Neutrophil (primary cell): Measurements from ENCODE around the gene CACNA1C.
A peak's percentile ranks its signal among the peaks of the same experiment; 100 is the strongest.

Experiments used
- H3K27ac ChIP-seq: fragments of 200-600 bp; sonication (generic); 2 replicates; pipeline ENCODE4 v1.5.1; 2016; ENCODE audit warnings: mild to moderate bottlenecking, moderate library complexity
- H3K27me3 ChIP-seq: fragments of 200-600 bp; sonication (generic); 2 replicates; pipeline ENCODE4 v1.6.0; 2016; ENCODE audit warnings: mild to moderate bottlenecking
- H3K36me3 ChIP-seq: fragments of 200-600 bp; sonication (generic); 2 replicates; pipeline ENCODE4 v1.5.1; 2017
- H3K4me1 ChIP-seq, 2 experiments: fragments of 200-600 bp in 1 of 2; sonication (generic) in 1 of 2; 1 replicate in 1 of 2; 2 replicates in 1 of 2; pipeline versions ENCODE4 v1.5.1 to v1.6.1; 2013 to 2016; ENCODE audit warnings: low read depth in 1 of 2, low read length in 1 of 2, mild to moderate bottlenecking in 1 of 2, moderate library complexity in 1 of 2; ENCODE audit not compliant: control insufficient read depth in 1 of 2, insufficient read depth in 1 of 2
- H3K4me3 ChIP-seq, 2 experiments: fragments of 200-600 bp in 1 of 2; sonication (generic) in 1 of 2; 1 replicate in 1 of 2; 2 replicates in 1 of 2; pipeline ENCODE4 v1.5.1; 2013 to 2016; ENCODE audit warnings: low read depth in 1 of 2, low read length in 1 of 2, mild to moderate bottlenecking in 1 of 2, moderate library complexity in 1 of 2
- H3K9me3 ChIP-seq: fragments of 200-600 bp; sonication (generic); 2 replicates; pipeline ENCODE4 v1.5.1; 2016
- CTCF ChIP-seq: fragments of 200-600 bp; sonication (generic); IDR thresholded peaks from 2 replicates; pipeline ENCODE4 v1.5.1; 2016; ENCODE audit warnings: antibody characterized with exemption

Gene CACNA1C

GRCh38 chr12:2390850-2391390, 338.1 kb downstream of the CACNA1C start:
- no peak for TF ChIP-seq CTCF
- H3K9me3 ChIP-seq, result no peaks in the 10 kb centered on the region
- H3K27me3 ChIP-seq, result no peaks in the 10 kb centered on the region

GRCh38 chr12:2391740-2392331, 339.0 kb downstream of the CACNA1C start:
- Histone ChIP-seq H3K27ac (no peak overlapping the region), H3K9me3 (no peaks in the 10 kb centered on the region), H3K4me3 (no peak overlapping the region), H3K4me1 (no peaks in the 10 kb centered on the region), H3K27me3 (no peaks in the 10 kb centered on the region), H3K36me3 (no peaks in the 10 kb centered on the region)
- TF ChIP-seq CTCF, result no peak

More at GRCh38 chr12:2390850-2391390, 338.1 kb downstream of the CACNA1C start:
- H3K4me1 ChIP-seq, result no peaks in the 10 kb centered on the region
- H3K4me3 ChIP-seq, result no peak overlapping the region
- no peak overlapping the region for H3K27ac ChIP-seq
- no peaks in the 10 kb centered on the region for H3K36me3 ChIP-seq

GRCh38 chr12:2393016-2393415, 340.2 kb downstream of the CACNA1C start:
- H3K27me3 ChIP-seq, result no peaks in the 10 kb centered on the region
- H3K27ac ChIP-seq, result no peak overlapping the region
- no peak overlapping the region for H3K4me3 ChIP-seq
- H3K9me3 ChIP-seq, result no peaks in the 10 kb centered on the region
- no peaks in the 10 kb centered on the region for H3K36me3 ChIP-seq
- no peaks in the 10 kb centered on the region for H3K4me1 ChIP-seq
- TF ChIP-seq CTCF, result no peak

GRCh38 chr12:2393996-2394395, 341.2 kb downstream of the CACNA1C start:
- Histone ChIP-seq H3K36me3 (no peaks in the 10 kb centered on the region), H3K27me3 (no peaks in the 10 kb centered on the region), H3K4me3 (no peak overlapping the region), H3K4me1 (no peaks in the 10 kb centered on the region), H3K27ac (no peak overlapping the region), H3K9me3 (no peaks in the 10 kb centered on the region)
- no peak for TF ChIP-seq CTCF

GRCh38 chr12:2395354-2395977, 342.7 kb downstream of the CACNA1C start:
- peak; percentile 67 for TF ChIP-seq CTCF
- Histone ChIP-seq H3K36me3 (no peaks in the 10 kb centered on the region), H3K27me3 (no peaks in the 10 kb centered on the region), H3K9me3 (no peaks in the 10 kb centered on the region), H3K4me1 (no peaks in the 10 kb centered on the region), H3K4me3 (no peak overlapping the region), H3K27ac (no peak overlapping the region)
